K562 (cell line): Measurements from ENCODE around the gene TADA1. TPM values are rescaled to one million over a fixed set of nuclear protein-coding genes. Genes with fewer than 3 reads are reported as not detected.

Experiments used
- ASH1L ChIP-seq: fragments of 450-650 bp; IDR thresholded peaks from 2 replicates; pipeline ENCODE4 v1.6.1; 2018; ENCODE audit warnings: borderline replicate concordance, mild to moderate bottlenecking, low read depth; ENCODE audit not compliant: partially characterized antibody
- C11orf30 ChIP-seq: fragments of 450-650 bp; IDR thresholded peaks from 2 replicates; pipeline ENCODE4 v1.6.1; 2016; ENCODE audit warnings: low read depth, mild to moderate bottlenecking
- CBFB ChIP-seq: sonication (generic); formaldehyde crosslinking; IDR thresholded peaks from 2 replicates; pipeline ENCODE4 v1.4.0; 2020; ENCODE audit warnings: mild to moderate bottlenecking, missing genetic modification reagents
- JUNB ChIP-seq: fragments of 450-650 bp; formaldehyde crosslinking; conservative IDR thresholded peaks from 2 replicates; pipeline ENCODE4 v1.4.0; 2020; ENCODE audit warnings: mild to moderate bottlenecking
- PHB2 ChIP-seq: fragments of 450-650 bp; IDR thresholded peaks from 2 replicates; pipeline ENCODE4 v1.6.1; 2017; ENCODE audit warnings: low read depth
- polyA plus RNA-seq, 8 experiments: library from polyadenylated mRNA; depleted of rRNA in 4 of 8; stranded (reverse) in 5 of 8; unstranded in 3 of 8; fragments of >200 nt; fragmentation: Nextera tagmentation in 2 of 8; fragmentation: Illumina TruSeq in 1 of 8; extraction: Ambion mirVana in 2 of 8; extraction: Trizol in 1 of 8; gene quantifications; 2 replicates each; pipeline versions ENCODE4 v1.2.1 to v1.2.3, GENCODE V29; 2011 to 2014; ENCODE audit warnings: inconsistent platforms in 1 of 8, missing spikeins in 1 of 8
- total RNA-seq, 7 experiments: library from RNA; depleted of rRNA in 6 of 7; stranded (reverse); fragments of >200 nt in 6 of 7; fragmentation: Illumina TruSeq in 2 of 7; extraction: Trizol in 2 of 7; gene quantifications; 2 replicates each; pipeline versions ENCODE4 v1.2.1 to v1.2.3, GENCODE V29; 2011 to 2021; ENCODE audit warnings: low replicate concordance in 1 of 7
- TF ChIP-seq, protein P1 (sequence below): fragments of 450-650 bp; IDR thresholded peaks from 2 replicates; pipeline ENCODE4 v1.6.1; 2016; ENCODE audit warnings: low read depth
- TF ChIP-seq, protein P2 (sequence below): fragments of 450-650 bp; IDR thresholded peaks from 2 replicates; pipeline ENCODE4 v1.6.1; 2016; ENCODE audit warnings: mild to moderate bottlenecking
- TF ChIP-seq, protein P3 (sequence below): fragments of 450-650 bp; formaldehyde crosslinking; IDR thresholded peaks from 2 replicates; pipeline ENCODE4 v1.4.0; 2022; ENCODE audit warnings: missing genetic modification characterization

Gene TADA1
- total and polyA plus RNA-seq, 9 of the 15 experiments (the other 6 are each of a cell fraction or from before 2014, with no cell fraction given) = 15.9 to 76.5 (median 28.7) TPM

DNA sequence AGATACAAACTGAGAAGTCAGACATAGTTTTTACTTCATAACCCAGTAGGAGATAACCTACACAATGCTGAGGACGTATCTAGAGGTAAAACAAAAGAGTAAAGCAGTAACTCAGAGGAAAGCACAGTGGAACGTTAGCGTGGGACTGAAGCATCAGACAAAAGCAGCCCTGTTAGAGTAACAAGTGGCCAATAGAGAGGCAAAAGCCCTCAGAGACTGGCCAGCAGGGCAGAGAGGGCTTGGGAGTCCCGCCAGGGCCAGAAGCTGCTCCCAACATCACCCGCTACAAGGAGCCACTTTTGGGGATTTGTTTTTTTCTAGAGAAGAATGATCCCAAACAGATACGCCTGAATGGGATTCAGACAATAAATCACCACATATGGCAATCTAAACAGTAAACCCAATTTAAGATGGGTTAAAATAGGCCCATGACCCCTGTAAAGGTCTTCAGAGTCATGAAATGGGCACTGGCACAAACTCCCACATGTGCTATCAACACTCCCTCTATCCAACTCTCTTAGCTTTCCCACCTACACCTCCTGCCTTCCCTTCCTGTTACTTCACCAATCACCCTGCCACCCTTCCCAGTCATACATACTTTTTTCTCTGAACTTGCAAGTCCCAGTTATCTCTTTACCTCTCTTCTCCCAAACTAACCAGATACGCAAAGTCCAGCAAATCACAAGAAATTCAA, 17.2 kb downstream of the TADA1 start (continued):
- TF ChIP-seq, protein P1, sequence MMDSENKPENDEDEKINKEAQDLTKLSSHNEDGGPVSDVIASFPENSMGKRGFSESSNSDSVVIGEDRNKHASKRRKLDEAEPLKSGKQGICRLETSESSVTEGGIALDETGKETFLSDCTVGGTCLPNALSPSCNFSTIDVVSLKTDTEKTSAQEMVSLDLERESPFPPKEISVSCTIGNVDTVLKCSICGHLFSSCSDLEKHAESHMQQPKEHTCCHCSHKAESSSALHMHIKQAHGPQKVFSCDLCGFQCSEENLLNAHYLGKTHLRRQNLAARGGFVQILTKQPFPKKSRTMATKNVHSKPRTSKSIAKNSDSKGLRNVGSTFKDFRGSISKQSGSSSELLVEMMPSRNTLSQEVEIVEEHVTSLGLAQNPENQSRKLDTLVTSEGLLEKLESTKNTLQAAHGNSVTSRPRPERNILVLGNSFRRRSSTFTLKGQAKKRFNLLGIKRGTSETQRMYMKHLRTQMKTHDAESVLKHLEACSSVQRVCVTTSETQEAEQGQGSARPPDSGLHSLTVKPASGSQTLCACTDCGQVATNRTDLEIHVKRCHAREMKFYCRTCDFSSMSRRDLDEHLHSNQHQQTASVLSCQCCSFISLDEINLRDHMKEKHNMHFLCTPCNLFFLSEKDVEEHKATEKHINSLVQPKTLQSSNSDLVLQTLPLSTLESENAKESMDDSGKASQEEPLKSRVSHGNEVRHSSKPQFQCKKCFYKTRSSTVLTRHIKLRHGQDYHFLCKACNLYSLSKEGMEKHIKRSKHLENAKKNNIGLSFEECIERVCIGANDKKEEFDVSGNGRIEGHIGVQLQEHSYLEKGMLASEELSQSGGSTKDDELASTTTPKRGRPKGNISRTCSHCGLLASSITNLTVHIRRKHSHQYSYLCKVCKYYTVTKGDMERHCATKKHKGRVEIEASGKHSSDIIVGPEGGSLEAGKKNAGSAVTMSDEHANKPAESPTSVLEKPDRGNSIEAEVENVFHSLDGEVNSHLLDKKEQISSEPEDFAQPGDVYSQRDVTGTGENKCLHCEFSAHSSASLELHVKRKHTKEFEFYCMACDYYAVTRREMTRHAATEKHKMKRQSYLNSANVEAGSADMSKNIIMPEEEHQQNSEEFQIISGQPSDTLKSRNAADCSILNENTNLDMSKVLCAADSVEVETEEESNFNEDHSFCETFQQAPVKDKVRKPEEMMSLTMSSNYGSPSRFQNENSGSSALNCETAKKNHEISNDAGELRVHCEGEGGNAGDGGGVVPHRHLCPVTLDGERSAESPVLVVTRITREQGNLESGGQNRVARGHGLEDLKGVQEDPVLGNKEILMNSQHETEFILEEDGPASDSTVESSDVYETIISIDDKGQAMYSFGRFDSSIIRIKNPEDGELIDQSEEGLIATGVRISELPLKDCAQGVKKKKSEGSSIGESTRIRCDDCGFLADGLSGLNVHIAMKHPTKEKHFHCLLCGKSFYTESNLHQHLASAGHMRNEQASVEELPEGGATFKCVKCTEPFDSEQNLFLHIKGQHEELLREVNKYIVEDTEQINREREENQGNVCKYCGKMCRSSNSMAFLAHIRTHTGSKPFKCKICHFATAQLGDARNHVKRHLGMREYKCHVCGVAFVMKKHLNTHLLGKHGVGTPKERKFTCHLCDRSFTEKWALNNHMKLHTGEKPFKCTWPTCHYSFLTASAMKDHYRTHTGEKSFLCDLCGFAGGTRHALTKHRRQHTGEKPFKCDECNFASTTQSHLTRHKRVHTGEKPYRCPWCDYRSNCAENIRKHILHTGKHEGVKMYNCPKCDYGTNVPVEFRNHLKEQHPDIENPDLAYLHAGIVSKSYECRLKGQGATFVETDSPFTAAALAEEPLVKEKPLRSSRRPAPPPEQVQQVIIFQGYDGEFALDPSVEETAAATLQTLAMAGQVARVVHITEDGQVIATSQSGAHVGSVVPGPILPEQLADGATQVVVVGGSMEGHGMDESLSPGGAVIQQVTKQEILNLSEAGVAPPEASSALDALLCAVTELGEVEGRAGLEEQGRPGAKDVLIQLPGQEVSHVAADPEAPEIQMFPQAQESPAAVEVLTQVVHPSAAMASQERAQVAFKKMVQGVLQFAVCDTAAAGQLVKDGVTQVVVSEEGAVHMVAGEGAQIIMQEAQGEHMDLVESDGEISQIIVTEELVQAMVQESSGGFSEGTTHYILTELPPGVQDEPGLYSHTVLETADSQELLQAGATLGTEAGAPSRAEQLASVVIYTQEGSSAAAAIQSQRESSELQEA = no peak
- TF ChIP-seq CBFB (CRISPR knock-in tag) (no peak), ASH1L (no peak), JUNB (CRISPR knock-in tag) (no peak), PHB2 (no peak), C11orf30 (no peak)
- TF ChIP-seq, protein P2, sequence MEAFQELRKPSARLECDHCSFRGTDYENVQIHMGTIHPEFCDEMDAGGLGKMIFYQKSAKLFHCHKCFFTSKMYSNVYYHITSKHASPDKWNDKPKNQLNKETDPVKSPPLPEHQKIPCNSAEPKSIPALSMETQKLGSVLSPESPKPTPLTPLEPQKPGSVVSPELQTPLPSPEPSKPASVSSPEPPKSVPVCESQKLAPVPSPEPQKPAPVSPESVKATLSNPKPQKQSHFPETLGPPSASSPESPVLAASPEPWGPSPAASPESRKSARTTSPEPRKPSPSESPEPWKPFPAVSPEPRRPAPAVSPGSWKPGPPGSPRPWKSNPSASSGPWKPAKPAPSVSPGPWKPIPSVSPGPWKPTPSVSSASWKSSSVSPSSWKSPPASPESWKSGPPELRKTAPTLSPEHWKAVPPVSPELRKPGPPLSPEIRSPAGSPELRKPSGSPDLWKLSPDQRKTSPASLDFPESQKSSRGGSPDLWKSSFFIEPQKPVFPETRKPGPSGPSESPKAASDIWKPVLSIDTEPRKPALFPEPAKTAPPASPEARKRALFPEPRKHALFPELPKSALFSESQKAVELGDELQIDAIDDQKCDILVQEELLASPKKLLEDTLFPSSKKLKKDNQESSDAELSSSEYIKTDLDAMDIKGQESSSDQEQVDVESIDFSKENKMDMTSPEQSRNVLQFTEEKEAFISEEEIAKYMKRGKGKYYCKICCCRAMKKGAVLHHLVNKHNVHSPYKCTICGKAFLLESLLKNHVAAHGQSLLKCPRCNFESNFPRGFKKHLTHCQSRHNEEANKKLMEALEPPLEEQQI = no peak
- TF ChIP-seq, protein P3, sequence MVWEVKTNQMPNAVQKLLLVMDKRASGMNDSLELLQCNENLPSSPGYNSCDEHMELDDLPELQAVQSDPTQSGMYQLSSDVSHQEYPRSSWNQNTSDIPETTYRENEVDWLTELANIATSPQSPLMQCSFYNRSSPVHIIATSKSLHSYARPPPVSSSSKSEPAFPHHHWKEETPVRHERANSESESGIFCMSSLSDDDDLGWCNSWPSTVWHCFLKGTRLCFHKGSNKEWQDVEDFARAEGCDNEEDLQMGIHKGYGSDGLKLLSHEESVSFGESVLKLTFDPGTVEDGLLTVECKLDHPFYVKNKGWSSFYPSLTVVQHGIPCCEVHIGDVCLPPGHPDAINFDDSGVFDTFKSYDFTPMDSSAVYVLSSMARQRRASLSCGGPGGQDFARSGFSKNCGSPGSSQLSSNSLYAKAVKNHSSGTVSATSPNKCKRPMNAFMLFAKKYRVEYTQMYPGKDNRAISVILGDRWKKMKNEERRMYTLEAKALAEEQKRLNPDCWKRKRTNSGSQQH (CRISPR knock-in tag) = no peak
